Endodermal cell (in vitro differentiated cells): ENCODE results near the gene ATP6V1D. TPM values are rescaled to one million over a fixed set of nuclear protein-coding genes. Genes with fewer than 3 reads are reported as not detected.

Experiments
- DNase-seq: peaks from one replicate; pipeline ENCODE4 v3.0.0-alpha.2; 2017
- H3K27ac ChIP-seq: 2 replicates; pipeline ENCODE4 v1.5.1; 2013; ENCODE audit warnings: mild to moderate bottlenecking, low read depth, low read length, moderate library complexity
- H3K27me3 ChIP-seq: 2 replicates; pipeline ENCODE4 v1.6.1; 2013; ENCODE audit warnings: mild to moderate bottlenecking, low read length, moderate library complexity; ENCODE audit not compliant: insufficient read depth, control insufficient read depth, poor library complexity, severe bottlenecking
- H3K36me3 ChIP-seq: 2 replicates; pipeline ENCODE4 v1.7.0; 2013; ENCODE audit warnings: mild to moderate bottlenecking, low read length, moderate library complexity; ENCODE audit not compliant: control insufficient read depth, insufficient read depth
- H3K4me1 ChIP-seq: one replicate; pipeline ENCODE4 v1.7.0; 2013; ENCODE audit warnings: low read length; ENCODE audit not compliant: control insufficient read depth, insufficient read depth
- H3K4me3 ChIP-seq: 2 replicates; pipeline ENCODE4 v1.5.1; 2013; ENCODE audit warnings: mild to moderate bottlenecking, low read length, moderate library complexity
- H3K9ac ChIP-seq: 2 replicates; pipeline ENCODE4 v1.6.1; 2013; ENCODE audit warnings: mild to moderate bottlenecking, low read length, moderate library complexity; ENCODE audit not compliant: poor library complexity, severe bottlenecking; ENCODE audit errors: extremely low read depth
- H3K9me3 ChIP-seq: 2 replicates; pipeline ENCODE4 v1.6.1; 2013; ENCODE audit warnings: mild to moderate bottlenecking, low read length, moderate library complexity; ENCODE audit not compliant: control insufficient read depth
- H3K27ac Mint-ChIP-seq: 2 replicates; pipeline ENCODE4 v1.8.0; 2020; ENCODE audit warnings: mixed read lengths
- H3K27me3 Mint-ChIP-seq: 2 replicates; pipeline ENCODE4 v1.8.0; 2021; ENCODE audit warnings: mild to moderate bottlenecking, mixed read lengths; ENCODE audit not compliant: insufficient read depth
- H3K36me3 Mint-ChIP-seq: 2 replicates; pipeline ENCODE4 v1.8.0; 2020; ENCODE audit warnings: low read depth, mixed read lengths
- H3K4me1 Mint-ChIP-seq: 2 replicates; pipeline ENCODE4 v1.8.0; 2020; ENCODE audit warnings: mixed read lengths
- H3K4me3 Mint-ChIP-seq: 2 replicates; pipeline ENCODE4 v1.8.0; 2020; ENCODE audit warnings: mild to moderate bottlenecking, moderate library complexity, mixed read lengths
- H3K9me3 Mint-ChIP-seq: 2 replicates; pipeline ENCODE4 v1.8.0; 2020; ENCODE audit warnings: mild to moderate bottlenecking, mixed read lengths
- WGBS, 2 experiments: methylation state at CpG; one replicate each; pipeline versions ENCODE4 v1.1.5 to v1.1.7; 2013; ENCODE audit warnings: missing lambda C conversion rate in 2 of 2, mixed read lengths in 1 of 2; ENCODE audit not compliant: insufficient coverage in 1 of 2, insufficient read length in 1 of 2; 5-methylcytosine and 5-hydroxymethylcytosine counted together
- total RNA-seq, 2 donors: library from RNA; stranded (reverse); fragmentation: NEBNext Ultra II Directional in 1 of 2; extraction: Animal tissue kit (Norgen Biotek cat#: 25700) in 1 of 2; gene quantifications; 2 replicates in 1 of 2; 3 replicates in 1 of 2; pipeline ENCODE4 v1.2.1, GENCODE V29; 2021
- TF ChIP-seq, protein P1 (sequence below): fragments of 200-600 bp; sonication (generic); conservative IDR thresholded peaks from 2 replicates; pipeline ENCODE4 v1.5.0; 2021; ENCODE audit warnings: antibody characterized with exemption, mild to moderate bottlenecking

ATP6V1D gene
- total RNA-seq, 2 donors from 2014 or later = 82.2 to 108 TPM

GRCh38 chr14:67358924-67359774, 455 bp downstream of the ATP6V1D start:
- H3K36me3 ChIP-seq = peaks cover 11% of the 10 kb centered on the region
- no peaks in the 10 kb centered on the region for H3K9me3 Mint-ChIP-seq
- peak overlapping the region; percentile 67 for H3K27ac ChIP-seq
- no peaks in the 10 kb centered on the region for H3K27me3 Mint-ChIP-seq
- peak overlapping the region; percentile 92 for H3K9ac ChIP-seq
- peaks cover 33% of the 10 kb centered on the region for H3K4me1 Mint-ChIP-seq
- H3K36me3 Mint-ChIP-seq = peaks cover 2% of the 10 kb centered on the region
- H3K4me3 Mint-ChIP-seq = peak overlapping the region; percentile 99
- H3K27ac Mint-ChIP-seq = peak overlapping the region; percentile 99
- peak overlapping the region; percentile 97 for H3K4me3 ChIP-seq
- H3K27me3 ChIP-seq = no peaks in the 10 kb centered on the region
- peak; percentile 63 for DNase-seq
- TF ChIP-seq, protein P1, sequence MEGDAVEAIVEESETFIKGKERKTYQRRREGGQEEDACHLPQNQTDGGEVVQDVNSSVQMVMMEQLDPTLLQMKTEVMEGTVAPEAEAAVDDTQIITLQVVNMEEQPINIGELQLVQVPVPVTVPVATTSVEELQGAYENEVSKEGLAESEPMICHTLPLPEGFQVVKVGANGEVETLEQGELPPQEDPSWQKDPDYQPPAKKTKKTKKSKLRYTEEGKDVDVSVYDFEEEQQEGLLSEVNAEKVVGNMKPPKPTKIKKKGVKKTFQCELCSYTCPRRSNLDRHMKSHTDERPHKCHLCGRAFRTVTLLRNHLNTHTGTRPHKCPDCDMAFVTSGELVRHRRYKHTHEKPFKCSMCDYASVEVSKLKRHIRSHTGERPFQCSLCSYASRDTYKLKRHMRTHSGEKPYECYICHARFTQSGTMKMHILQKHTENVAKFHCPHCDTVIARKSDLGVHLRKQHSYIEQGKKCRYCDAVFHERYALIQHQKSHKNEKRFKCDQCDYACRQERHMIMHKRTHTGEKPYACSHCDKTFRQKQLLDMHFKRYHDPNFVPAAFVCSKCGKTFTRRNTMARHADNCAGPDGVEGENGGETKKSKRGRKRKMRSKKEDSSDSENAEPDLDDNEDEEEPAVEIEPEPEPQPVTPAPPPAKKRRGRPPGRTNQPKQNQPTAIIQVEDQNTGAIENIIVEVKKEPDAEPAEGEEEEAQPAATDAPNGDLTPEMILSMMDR = no peak
- H3K9me3 ChIP-seq = no peaks in the 10 kb centered on the region
- H3K4me1 ChIP-seq = peaks cover 9% of the 10 kb centered on the region
- 1 to 3% methylated on average over 20 to 38 of the region's 38 CpGs for WGBS, 2 experiments

DNA sequence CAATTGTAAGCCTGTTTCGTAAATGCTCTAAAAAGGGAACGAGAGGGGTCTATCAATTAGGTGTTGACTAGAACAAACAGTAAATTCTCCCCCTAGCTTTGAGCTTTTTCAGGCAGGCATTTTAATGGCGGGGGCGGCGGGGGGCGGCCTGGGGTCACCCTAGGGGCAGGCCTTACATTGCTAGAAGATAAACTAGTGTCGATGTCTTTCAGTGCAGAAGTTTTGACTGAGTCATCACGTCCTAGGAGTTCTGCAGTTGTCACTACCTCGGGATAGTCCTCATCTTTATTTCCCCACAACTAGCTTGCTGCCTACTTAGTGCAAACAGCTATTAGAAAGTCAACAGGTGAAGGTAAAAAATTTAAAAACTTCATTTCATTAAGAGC, 1.6 kb downstream of the ATP6V1D start:
- TF ChIP-seq, protein P1 = no peak
- Mint-ChIP-seq H3K4me1 (peaks cover 33% of the 10 kb centered on the region), H3K9me3 (no peaks in the 10 kb centered on the region), H3K27ac (peak overlapping the region; percentile 99), H3K4me3 (peak overlapping the region; percentile 99), H3K36me3 (peaks cover 8% of the 10 kb centered on the region), H3K27me3 (no peaks in the 10 kb centered on the region)
- Histone ChIP-seq H3K36me3 (peaks cover 14% of the 10 kb centered on the region), H3K9ac (peak overlapping the region; percentile 92), H3K27me3 (no peaks in the 10 kb centered on the region), H3K4me3 (peak overlapping the region; percentile 97), H3K9me3 (no peaks in the 10 kb centered on the region), H3K27ac (no peak overlapping the region), H3K4me1 (peaks cover 9% of the 10 kb centered on the region)
- WGBS, 2 experiments = 50 to 53% methylated on average over 9 of the region's 9 CpGs
- no peak for DNase-seq

GRCh38 chr14:67357186-67357968, 2.2 kb downstream of the ATP6V1D start:
- no peak for DNase-seq
- Histone ChIP-seq H3K27me3 (no peaks in the 10 kb centered on the region), H3K36me3 (peaks cover 16% of the 10 kb centered on the region), H3K4me3 (peak overlapping the region; percentile 97), H3K4me1 (peaks cover 9% of the 10 kb centered on the region), H3K27ac (no peak overlapping the region), H3K9ac (peak overlapping the region; percentile 23), H3K9me3 (no peaks in the 10 kb centered on the region)
- Mint-ChIP-seq H3K9me3 (no peaks in the 10 kb centered on the region), H3K4me3 (peak overlapping the region; percentile 99), H3K4me1 (peaks cover 33% of the 10 kb centered on the region), H3K27ac (peak overlapping the region; percentile 3), H3K27me3 (no peaks in the 10 kb centered on the region), H3K36me3 (peaks cover 11% of the 10 kb centered on the region)
- 76 to 80% methylated on average over 2 to 4 of the region's 4 CpGs for WGBS, 2 experiments
- TF ChIP-seq, protein P1 = no peak
